H9 (cell line): Measurements from ENCODE around the gene GRAP2. TPM values are rescaled to one million over a fixed set of nuclear protein-coding genes. Genes with fewer than 3 reads are reported as not detected.

ENCODE experiments used
- DNase-seq: peaks from one replicate; pipeline ENCODE4 v3.0.0-alpha.2; 2017
- H2AFZ ChIP-seq: one replicate; pipeline ENCODE4 v1.6.1; 2013; ENCODE audit warnings: mild to moderate bottlenecking, low read length, control low read depth, moderate library complexity
- H2AK5ac ChIP-seq: 2 replicates; pipeline ENCODE4 v1.6.1; 2013; ENCODE audit warnings: low read length, control low read depth, mixed read lengths; ENCODE audit not compliant: insufficient read length
- H2BK120ac ChIP-seq: one replicate; pipeline ENCODE4 v1.6.1; 2013; ENCODE audit warnings: low read depth, mild to moderate bottlenecking, low read length, control low read depth, inconsistent platforms; ENCODE audit not compliant: poor library complexity, severe bottlenecking
- H2BK12ac ChIP-seq: 2 replicates; pipeline ENCODE4 v1.6.1; 2013; ENCODE audit warnings: low read length, control low read depth, mixed read lengths, low read depth; ENCODE audit not compliant: insufficient read length
- H2BK15ac ChIP-seq: 2 replicates; pipeline ENCODE4 v1.6.1; 2013; ENCODE audit warnings: low read depth, low read length, control low read depth
- H2BK20ac ChIP-seq: one replicate; pipeline ENCODE4 v1.6.1; 2013; ENCODE audit warnings: low read depth, mild to moderate bottlenecking, low read length, control low read depth, inconsistent platforms; ENCODE audit not compliant: poor library complexity, severe bottlenecking
- H2BK5ac ChIP-seq: 2 replicates; pipeline ENCODE4 v1.6.1; 2013; ENCODE audit warnings: low read length, control low read depth, mixed read lengths; ENCODE audit not compliant: insufficient read length
- H3K14ac ChIP-seq: 2 replicates; pipeline ENCODE4 v1.6.1; 2013; ENCODE audit warnings: low read length, control low read depth; ENCODE audit not compliant: insufficient read depth
- H3K18ac ChIP-seq: 2 replicates; pipeline ENCODE4 v1.6.1; 2013; ENCODE audit warnings: low read depth, mild to moderate bottlenecking, mixed read lengths, low read length, control low read depth; ENCODE audit not compliant: insufficient read length
- H3K23ac ChIP-seq: 2 replicates; pipeline ENCODE4 v1.6.1; 2013; ENCODE audit warnings: low read length, control low read depth, mixed read lengths, low read depth; ENCODE audit not compliant: insufficient read length
- H3K23me2 ChIP-seq: 2 replicates; pipeline ENCODE4 v1.6.1; 2013; ENCODE audit warnings: low read depth, mild to moderate bottlenecking, mixed read lengths, low read length, control low read depth; ENCODE audit not compliant: insufficient read length, poor library complexity, severe bottlenecking
- H3K27ac ChIP-seq: 2 replicates; pipeline ENCODE4 v1.5.1; 2013; ENCODE audit warnings: low read length, control low read depth, mixed read lengths, low read depth; ENCODE audit not compliant: insufficient read length
- H3K27me3 ChIP-seq: 2 replicates; pipeline ENCODE4 v1.6.1; 2013; ENCODE audit warnings: low read length, control low read depth, inconsistent platforms; ENCODE audit not compliant: insufficient read depth
- H3K4ac ChIP-seq: 2 replicates; pipeline ENCODE4 v1.6.1; 2013; ENCODE audit warnings: low read depth, mild to moderate bottlenecking, control low read depth, inconsistent platforms, low read length, moderate library complexity
- H3K4me1 ChIP-seq: 2 replicates; pipeline ENCODE4 v1.6.1; 2013; ENCODE audit warnings: low read length, control low read depth, inconsistent platforms; ENCODE audit not compliant: insufficient read depth
- H3K4me2 ChIP-seq: 2 replicates; pipeline ENCODE4 v1.6.1; 2013; ENCODE audit warnings: low read length, control low read depth, mixed read lengths; ENCODE audit not compliant: insufficient read length, insufficient read depth
- H3K56ac ChIP-seq: 2 replicates; pipeline ENCODE4 v1.6.1; 2013; ENCODE audit warnings: low read depth, mild to moderate bottlenecking, mixed read lengths, low read length, control low read depth; ENCODE audit not compliant: insufficient read length
- H3K79me1 ChIP-seq: 2 replicates; pipeline ENCODE4 v1.6.1; 2013; ENCODE audit warnings: low read depth, mild to moderate bottlenecking, moderate library complexity, low read length, control low read depth, inconsistent platforms; ENCODE audit not compliant: insufficient read depth, poor library complexity, severe bottlenecking
- H3K79me2 ChIP-seq: 2 replicates; pipeline ENCODE4 v1.6.1; 2013; ENCODE audit warnings: low read length, control low read depth, inconsistent platforms; ENCODE audit not compliant: insufficient read depth
- H3K9ac ChIP-seq: 2 replicates; pipeline ENCODE4 v1.6.1; 2013; ENCODE audit warnings: low read length, control low read depth, mixed read lengths; ENCODE audit not compliant: insufficient read length; ENCODE audit errors: extremely low read depth
- H3K9me3 ChIP-seq: one replicate; pipeline ENCODE4 v1.6.1; 2013; ENCODE audit warnings: low read depth, low read length, inconsistent platforms; ENCODE audit not compliant: control insufficient read depth
- H3T11ph ChIP-seq: one replicate; pipeline ENCODE4 v1.6.1; 2013; ENCODE audit warnings: mild to moderate bottlenecking, low read length, control low read depth, inconsistent platforms
- H4K20me1 ChIP-seq: one replicate; pipeline ENCODE4 v1.6.1; 2013; ENCODE audit not compliant: control insufficient read depth, insufficient read length, insufficient read depth
- H4K5ac ChIP-seq: 2 replicates; pipeline ENCODE4 v1.6.1; 2013; ENCODE audit warnings: low read depth, mild to moderate bottlenecking, mixed read lengths, low read length, control low read depth; ENCODE audit not compliant: insufficient read length
- H4K8ac ChIP-seq: replicated peaks from 2 replicates; pipeline ENCODE4 v1.6.1; 2013; ENCODE audit warnings: low read length, control low read depth, mixed read lengths, low read depth; ENCODE audit not compliant: insufficient read length
- H4K91ac ChIP-seq: 2 replicates; pipeline ENCODE4 v1.6.1; 2013; ENCODE audit warnings: low read depth, mild to moderate bottlenecking, moderate library complexity, mixed read lengths, low read length, control low read depth; ENCODE audit not compliant: insufficient read length
- H3K27ac Mint-ChIP-seq, 3 experiments: 2 replicates in 2 of 3; 3 replicates in 1 of 3; pipeline ENCODE4 v1.8.0; 2020 to 2021; ENCODE audit warnings: mixed read lengths in 3 of 3, mild to moderate bottlenecking in 1 of 3, moderate library complexity in 1 of 3
- H3K27me3 Mint-ChIP-seq: 2 replicates; pipeline ENCODE4 v1.8.0; 2021; ENCODE audit warnings: low read depth, mild to moderate bottlenecking, moderate library complexity, mixed read lengths
- H3K36me3 Mint-ChIP-seq, 3 experiments: 2 replicates in 2 of 3; 3 replicates in 1 of 3; pipeline ENCODE4 v1.8.0; 2020 to 2021; ENCODE audit warnings: low read depth in 3 of 3, mixed read lengths in 3 of 3; ENCODE audit not compliant: insufficient read depth in 1 of 3
- H3K4me1 Mint-ChIP-seq, 2 experiments: 2 replicates each; pipeline ENCODE4 v1.8.0; 2020; ENCODE audit warnings: mixed read lengths in 2 of 2
- H3K4me3 Mint-ChIP-seq, 2 experiments: 2 replicates in 1 of 2; 3 replicates in 1 of 2; pipeline ENCODE4 v1.8.0; 2020 to 2021; ENCODE audit warnings: mild to moderate bottlenecking in 2 of 2, mixed read lengths in 2 of 2, moderate library complexity in 1 of 2
- H3K9me3 Mint-ChIP-seq, 2 experiments: 2 replicates in 1 of 2; 3 replicates in 1 of 2; pipeline ENCODE4 v1.8.0; 2020; ENCODE audit warnings: mild to moderate bottlenecking in 2 of 2, mixed read lengths in 2 of 2, moderate library complexity in 1 of 2
- CTCF ChIP-seq: fragments of 200-600 bp; sonication (generic); conservative IDR thresholded peaks from 3 replicates; pipeline ENCODE4 v1.8.0; 2021; ENCODE audit warnings: antibody characterized with exemption, mild to moderate bottlenecking
- WGBS: extraction: QIAGEN DNeasy Blood & Tissue Kit; methylation state at CpG from one replicate; pipeline ENCODE4 v1.1.7; 2013; ENCODE audit warnings: missing lambda C conversion rate, low lambda C conversion rate, mixed read lengths; ENCODE audit not compliant: insufficient read length; ENCODE audit errors: extremely low coverage; 5-methylcytosine and 5-hydroxymethylcytosine counted together
- total RNA-seq: library from RNA; stranded (reverse); gene quantifications from 2 replicates; pipeline ENCODE4 v1.2.1, GENCODE V29; 2021

GRAP2 gene
- total RNA-seq, 1 experiment from 2014 or later: not detected

- H3K4me3 Mint-ChIP-seq: no peak overlapping the region
- Histone ChIP-seq H3K79me1 (no peaks in the 10 kb centered on the region), H3K14ac (no peak overlapping the region), H2BK120ac (no peak overlapping the region), H4K8ac (no peak overlapping the region), H3K4me1 (no peaks in the 10 kb centered on the region), H2BK20ac (no peak overlapping the region), H2AFZ (no peak overlapping the region), H2AK5ac (no peak overlapping the region), H3K4ac (no peak overlapping the region), H4K20me1 (no peaks in the 10 kb centered on the region), H3K9me3 (no peaks in the 10 kb centered on the region), H3K23me2 (no peaks in the 10 kb centered on the region), H4K5ac (no peak overlapping the region), H3K4me2 (no peak overlapping the region), H4K91ac (no peak overlapping the region), H3K18ac (no peak overlapping the region), H3K9ac (no peak overlapping the region), H2BK12ac (no peak overlapping the region), H3K27me3 (no peaks in the 10 kb centered on the region), H3K23ac (no peak overlapping the region), H2BK15ac (no peak overlapping the region), H3K27ac (no peak overlapping the region), H3K56ac (no peak overlapping the region), H3T11ph (no peak overlapping the region), H3K79me2 (no peaks in the 10 kb centered on the region), H2BK5ac (no peak overlapping the region)
- no CpG with 5 or more reads among the region's 13 CpGs for WGBS
- H3K4me1 Mint-ChIP-seq: peaks cover 23 to 24% of the 10 kb centered on the region in 2 experiments
- no peak for TF ChIP-seq CTCF
- peaks cover 26% of the 10 kb centered on the region for H3K27me3 Mint-ChIP-seq
- no peak for DNase-seq
- H3K36me3 Mint-ChIP-seq: no peaks in the 10 kb centered on the region; a peak in 1 of 7 replicates
- no peak overlapping the region for H3K27ac Mint-ChIP-seq
- no peaks in the 10 kb centered on the region for H3K9me3 Mint-ChIP-seq
Observed at GRCh38 chr22:39960791-39961746, 60.2 kb downstream of the GRAP2 start.
